Measurements from ENCODE around the gene UBA3.

UBA3 gene

DNA sequence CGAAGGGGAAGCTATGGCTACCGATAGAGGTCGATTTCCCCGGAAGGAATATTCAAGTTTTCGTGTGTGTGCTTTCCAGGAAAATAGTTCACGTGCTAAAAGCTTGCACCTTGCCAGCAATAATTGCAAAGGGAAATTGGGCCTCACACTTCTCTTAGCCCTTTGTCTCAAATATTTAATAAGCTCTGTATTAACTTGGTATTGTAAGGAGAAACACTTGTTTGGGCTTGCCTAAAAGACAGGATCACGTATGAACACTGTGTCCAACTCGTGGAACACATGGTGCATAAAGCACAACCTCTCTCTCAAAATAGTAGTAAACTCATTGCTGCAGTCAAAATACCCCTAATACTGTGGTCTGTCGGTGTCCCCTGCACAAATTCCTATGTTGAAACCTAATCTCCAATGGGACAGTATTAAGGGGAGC is 27.7 kb downstream of the UBA3 start:
- no peak for TF ChIP-seq CTCF (IDR thresholded peaks at IDR 0.05; ENCODE audit: extremely low read depth, missing control alignments)
- DNase-seq (ENCODE audit: low spot score): no peak

GRCh38 chr3:69051756-69052471 is 28.3 kb downstream of the UBA3 start, which contains the start of gene TMF1:
Gene TMF1 (minus strand): TSS chr3:69052333. CDS start chr3:69052086, 247 bp downstream.
- TF ChIP-seq CTCF (IDR thresholded peaks at IDR 0.05; ENCODE audit: extremely low read depth, missing control alignments): no peak
- DNase-seq (ENCODE audit: low spot score): peak; percentile 90

GRCh38 chr3:69048990-69049389 is 31.2 kb downstream of the UBA3 start:
- DNase-seq (ENCODE audit: low spot score): no peak
- no peak for TF ChIP-seq CTCF (IDR thresholded peaks at IDR 0.05; ENCODE audit: extremely low read depth, missing control alignments)

DNA sequence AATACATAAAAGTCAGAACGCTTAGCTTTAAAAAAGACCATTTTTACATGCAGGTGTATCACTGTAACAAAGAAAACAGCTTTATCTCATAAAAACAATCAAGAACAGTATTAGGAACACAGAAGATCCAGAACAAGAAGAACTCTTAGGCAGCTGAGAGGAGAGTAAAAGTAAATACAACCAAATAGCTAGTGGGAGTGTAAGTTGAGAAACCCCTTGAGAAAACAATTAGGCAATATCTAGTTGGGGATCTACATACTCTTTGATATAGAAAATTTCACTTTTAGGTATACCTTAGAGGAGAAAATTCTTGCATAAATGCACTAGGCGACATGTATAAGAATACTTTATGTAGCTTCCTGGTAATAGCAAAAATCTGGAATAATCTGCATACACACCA is 35.6 kb downstream of the UBA3 start:
- no peak for TF ChIP-seq CTCF (IDR thresholded peaks at IDR 0.05; ENCODE audit: extremely low read depth, missing control alignments)
- no peak for DNase-seq (ENCODE audit: low spot score)

DNA sequence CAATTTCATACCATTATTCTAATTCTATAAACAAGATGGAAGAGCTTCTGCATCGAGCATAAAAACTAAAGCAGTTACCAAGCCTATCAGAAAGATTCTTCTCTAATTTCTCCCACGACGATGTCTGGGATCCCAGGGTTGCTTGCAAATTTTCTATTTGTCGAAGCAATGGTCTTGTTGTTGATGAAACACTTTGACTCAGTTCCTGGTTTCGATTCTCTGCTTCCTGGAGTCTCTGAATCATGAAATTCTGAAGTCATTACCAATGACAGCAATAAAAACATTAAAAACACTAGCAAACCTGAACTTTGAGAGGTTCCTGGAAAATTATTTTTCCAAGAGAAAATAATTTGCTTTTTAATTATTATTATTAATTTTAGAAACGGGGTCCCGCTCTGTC is 46.7 kb downstream of the UBA3 start:
- DNase-seq (ENCODE audit: low spot score): no peak
- TF ChIP-seq CTCF (IDR thresholded peaks at IDR 0.05; ENCODE audit: extremely low read depth, missing control alignments): no peak

DNA sequence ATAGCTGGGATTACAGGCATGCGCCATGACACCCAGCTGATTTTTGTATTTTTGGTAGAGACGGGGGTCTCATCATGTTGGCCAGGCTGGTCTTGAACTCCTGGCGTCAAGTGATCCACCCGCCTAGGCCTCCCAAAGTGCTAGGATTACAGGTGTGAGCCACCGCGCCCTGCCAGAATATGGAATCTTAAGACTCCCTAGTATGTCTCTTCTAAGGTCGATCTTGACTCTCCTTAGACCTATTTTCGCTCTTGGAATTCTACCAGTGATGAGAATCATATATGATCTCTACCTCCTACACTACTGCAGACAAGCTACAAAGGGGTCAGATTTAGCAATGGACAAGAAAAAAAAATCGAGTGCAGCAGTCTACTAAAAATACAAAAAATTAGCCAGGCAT is 47.4 kb downstream of the UBA3 start:
- TF ChIP-seq CTCF (IDR thresholded peaks at IDR 0.05; ENCODE audit: extremely low read depth, missing control alignments): no peak
- DNase-seq (ENCODE audit: low spot score): no peak

DNA sequence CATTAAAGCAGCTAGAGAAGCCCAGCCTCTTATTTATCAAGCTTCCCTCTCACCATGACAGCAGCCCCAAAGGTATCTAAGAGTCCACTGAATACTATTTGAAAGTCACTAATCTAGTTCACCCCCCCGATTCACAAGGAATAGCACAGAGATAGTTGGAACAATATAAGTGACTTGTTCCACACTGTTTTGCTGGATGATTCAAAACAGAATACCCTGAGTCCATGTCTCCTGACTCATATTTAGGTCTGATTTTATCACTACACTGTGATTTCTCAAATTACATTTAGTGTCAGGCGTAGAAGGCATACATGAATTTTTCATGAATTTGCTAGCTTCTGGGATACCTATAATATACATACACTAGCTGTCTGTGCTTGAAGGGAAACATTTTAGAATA is 48.0 kb downstream of the UBA3 start:
- TF ChIP-seq CTCF (IDR thresholded peaks at IDR 0.05; ENCODE audit: extremely low read depth, missing control alignments): no peak
- no peak for DNase-seq (ENCODE audit: low spot score)
